ENCODE data around the gene C1orf116. TPM values are rescaled to one million over a fixed set of nuclear protein-coding genes. Genes with fewer than 3 reads are reported as not detected.

The C1orf116 gene
- polyA plus RNA-seq, 1 donor (not counting 4 experiments of a cell fraction or from before 2014, with no cell fraction given), result 69.2 TPM

DNA sequence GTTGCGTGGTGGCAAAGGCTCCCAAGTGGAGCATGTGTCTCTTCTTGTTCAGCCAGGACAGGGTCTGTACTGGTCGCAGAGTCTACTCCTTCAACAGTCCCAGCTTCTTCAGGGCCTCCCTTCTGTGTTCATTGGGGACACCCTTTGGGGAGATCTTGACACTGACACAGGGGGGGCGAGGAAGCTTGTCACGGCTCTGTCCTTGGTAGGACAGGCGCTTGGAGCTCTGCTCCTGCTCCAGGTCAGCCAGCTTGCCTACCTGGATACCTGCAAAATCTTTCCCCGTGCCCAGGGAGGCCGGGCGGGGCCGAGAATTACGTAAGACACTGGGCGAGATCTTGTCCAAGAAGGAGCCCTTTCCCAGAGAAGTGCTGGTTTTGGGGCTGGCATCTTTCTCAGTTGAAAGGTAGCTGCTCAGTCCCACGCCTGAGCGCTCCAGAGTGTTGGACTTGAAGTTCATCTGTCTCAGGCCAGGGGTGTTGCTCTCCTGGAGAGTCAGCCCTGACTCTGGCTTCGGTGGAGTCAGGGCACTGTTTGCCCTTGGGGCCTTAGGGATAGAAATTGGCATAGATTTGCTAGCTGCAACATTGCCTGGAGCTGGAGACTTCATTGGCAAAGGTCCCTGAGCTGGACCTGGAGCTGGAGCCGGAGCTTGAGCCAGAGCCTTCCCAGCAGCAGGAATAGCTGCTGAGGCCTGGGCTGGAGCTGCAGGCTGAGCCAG, 10.5 kb downstream of the C1orf116 start:
- H3K79me2 ChIP-seq (ENCODE audit: control insufficient read depth, insufficient read depth, low read length), result peaks cover 27% of the 10 kb centered on the region
- peak overlapping the region in 1 of 3 experiments; percentile 3 for H3K4me3 ChIP-seq (ENCODE audit: control insufficient read depth in 2 of 3, extremely low read depth in 1 of 3, insufficient read depth in 2 of 3, low read depth in 1 of 3, low read length in 3 of 3)
- TF ChIP-seq EZH2 (IDR thresholded peaks at IDR 0.05; ENCODE audit: low read length) (no peak), CTCF (optimal IDR thresholded peaks at IDR 0.05 in 1 of 3, IDR thresholded peaks at IDR 0.05 in 1 of 3, conservative IDR thresholded peaks at IDR 0.05 in 1 of 3; ENCODE audit: extremely low read depth in 1 of 3, insufficient read depth in 2 of 3, low read length in 3 of 3) (no peak)
- no peaks in the 10 kb centered on the region for H3K9me1 ChIP-seq (ENCODE audit: control insufficient read depth, extremely low read depth, insufficient read depth, low read length)
- no peaks in the 10 kb centered on the region for H3K9me3 ChIP-seq (ENCODE audit: control insufficient read depth, low read depth, low read length)
- DNase-seq (ENCODE audit: low read depth, low spot score) (no peak), FAIRE-seq (no peak)
- peaks cover 94% of the 10 kb centered on the region for H3K4me1 ChIP-seq (ENCODE audit: control insufficient read depth, extremely low read depth, insufficient read depth, low read length)
- H4K20me1 ChIP-seq (ENCODE audit: control insufficient read depth, extremely low read depth, insufficient read depth, low read length), result no peaks in the 10 kb centered on the region
- peak overlapping the region; percentile 42 for H3K4me2 ChIP-seq (ENCODE audit: control insufficient read depth, extremely low read depth, insufficient read depth, low read depth, low read length)
- peak overlapping the region; percentile 97 for H3K27ac ChIP-seq (ENCODE audit: control insufficient read depth, insufficient read depth, low read length)
- no peaks in the 10 kb centered on the region for H3K27me3 ChIP-seq (ENCODE audit: control insufficient read depth, extremely low read depth, insufficient read depth, low read length)
- H2AFZ ChIP-seq (ENCODE audit: control insufficient read depth, low read length), result no peak overlapping the region
- H3K9ac ChIP-seq (ENCODE audit: control insufficient read depth, extremely low read depth, insufficient read depth, low read length), result peak overlapping the region; percentile 93
- dilution Hi-C loops (cut with MboI; ENCODE audit: extremely low pct_ligation_motif_present, low sequenced_read_pairs), result no loop called here
- peaks cover 25 to 47% of the 10 kb centered on the region in 2 experiments for H3K36me3 ChIP-seq (ENCODE audit: control insufficient read depth in 2 of 2, extremely low read depth in 1 of 2, insufficient read depth in 2 of 2, low read length in 2 of 2)

DNA sequence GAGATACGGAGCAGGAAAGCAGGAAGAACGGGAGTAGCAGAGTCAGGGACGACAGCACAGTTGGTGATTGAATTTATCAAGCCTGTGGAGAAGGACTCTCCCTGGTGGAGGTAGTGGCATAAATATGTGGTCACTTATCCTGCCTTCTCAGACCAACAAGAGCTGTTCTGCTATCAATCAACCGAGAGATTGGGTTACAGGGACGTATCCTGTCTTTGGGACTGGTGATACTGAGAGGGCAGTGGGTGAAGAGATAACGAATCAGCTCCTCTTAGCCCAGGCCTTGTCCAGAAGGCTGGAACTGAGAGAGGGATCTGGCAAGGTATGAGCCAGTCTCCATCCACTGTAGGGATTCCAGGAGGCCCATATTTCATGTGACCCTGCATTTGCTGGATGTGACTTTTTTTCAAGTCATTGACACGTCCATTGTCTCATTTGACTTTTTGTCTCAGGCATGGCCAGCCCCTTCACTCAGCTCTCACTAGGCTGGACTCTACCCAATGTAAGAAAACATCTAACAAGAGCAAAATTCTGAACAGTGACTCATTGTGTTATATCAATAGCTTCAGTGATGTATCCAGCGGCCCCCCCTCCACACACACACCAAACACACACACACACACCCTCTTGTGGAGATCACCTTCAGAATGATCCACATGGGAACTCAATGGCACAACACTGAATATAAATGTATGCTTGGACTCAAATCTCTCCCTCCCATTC, 11.3 kb downstream of the C1orf116 start:
- H3K4me3 ChIP-seq (ENCODE audit: control insufficient read depth in 2 of 3, extremely low read depth in 1 of 3, insufficient read depth in 2 of 3, low read depth in 1 of 3, low read length in 3 of 3), result peak overlapping the region in 1 of 3 experiments; percentile 5
- no peaks in the 10 kb centered on the region for H3K9me3 ChIP-seq (ENCODE audit: control insufficient read depth, low read depth, low read length)
- H3K27me3 ChIP-seq (ENCODE audit: control insufficient read depth, extremely low read depth, insufficient read depth, low read length), result no peaks in the 10 kb centered on the region
- peaks cover 25 to 43% of the 10 kb centered on the region in 2 experiments for H3K36me3 ChIP-seq (ENCODE audit: control insufficient read depth in 2 of 2, extremely low read depth in 1 of 2, insufficient read depth in 2 of 2, low read length in 2 of 2)
- H3K27ac ChIP-seq (ENCODE audit: control insufficient read depth, insufficient read depth, low read length), result peak overlapping the region; percentile 97
- H3K4me2 ChIP-seq (ENCODE audit: control insufficient read depth, extremely low read depth, insufficient read depth, low read depth, low read length), result peak overlapping the region; percentile 42
- no peak for TF ChIP-seq EZH2 (IDR thresholded peaks at IDR 0.05; ENCODE audit: low read length)
- TF ChIP-seq CTCF (optimal IDR thresholded peaks at IDR 0.05 in 1 of 3, IDR thresholded peaks at IDR 0.05 in 1 of 3, conservative IDR thresholded peaks at IDR 0.05 in 1 of 3; ENCODE audit: extremely low read depth in 1 of 3, insufficient read depth in 2 of 3, low read length in 3 of 3), result peak in 2 of 3 experiments; percentile 17 to 44
- dilution Hi-C loops (cut with MboI; ENCODE audit: extremely low pct_ligation_motif_present, low sequenced_read_pairs), result no loop called here
- DNase-seq (ENCODE audit: low read depth, low spot score) (no peak), FAIRE-seq (no peak)
- H3K4me1 ChIP-seq (ENCODE audit: control insufficient read depth, extremely low read depth, insufficient read depth, low read length), result peaks cover 88% of the 10 kb centered on the region
- no peak overlapping the region for H2AFZ ChIP-seq (ENCODE audit: control insufficient read depth, low read length)
- H3K9ac ChIP-seq (ENCODE audit: control insufficient read depth, extremely low read depth, insufficient read depth, low read length), result peak overlapping the region; percentile 93
- no peaks in the 10 kb centered on the region for H4K20me1 ChIP-seq (ENCODE audit: control insufficient read depth, extremely low read depth, insufficient read depth, low read length)
- H3K9me1 ChIP-seq (ENCODE audit: control insufficient read depth, extremely low read depth, insufficient read depth, low read length), result no peaks in the 10 kb centered on the region
- peaks cover 20% of the 10 kb centered on the region for H3K79me2 ChIP-seq (ENCODE audit: control insufficient read depth, insufficient read depth, low read length)
